HG03457 (cell line): Measurements from ENCODE around the gene NREP.
"Not testable (repeated sequence)": the region's sequence is repeated elsewhere in the genome, so short reads cannot be mapped to it uniquely, and the experiment has no call there.

Source experiments
- ATAC-seq: cut with Tn5 transposase; IDR thresholded peaks from one replicate; pipeline ENCODE4 v1.9.1; 2021; ENCODE audit warnings: moderate number of reproducible peaks; ENCODE audit not compliant: unreplicated experiment

The NREP gene

DNA sequence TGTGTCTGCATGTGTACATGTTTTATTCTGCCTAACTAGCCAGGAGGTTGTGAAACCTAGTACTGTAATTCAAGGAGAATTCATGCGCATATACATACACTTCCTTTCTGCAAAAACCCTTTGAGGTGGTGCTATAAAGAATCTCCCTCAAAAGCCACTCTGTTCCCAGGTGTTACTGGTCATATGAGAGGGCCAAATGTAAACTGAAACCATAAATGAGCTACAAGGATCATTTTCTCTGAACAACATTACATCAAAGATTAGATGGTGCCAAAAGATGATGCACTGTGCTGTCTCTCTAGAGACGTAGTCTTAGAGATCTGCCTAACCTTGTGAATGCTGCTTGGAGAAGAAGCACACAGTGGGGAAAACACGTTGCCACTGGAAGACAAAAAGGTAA is 15.7 kb downstream of the NREP start:
- peak; percentile 50 for ATAC-seq

DNA sequence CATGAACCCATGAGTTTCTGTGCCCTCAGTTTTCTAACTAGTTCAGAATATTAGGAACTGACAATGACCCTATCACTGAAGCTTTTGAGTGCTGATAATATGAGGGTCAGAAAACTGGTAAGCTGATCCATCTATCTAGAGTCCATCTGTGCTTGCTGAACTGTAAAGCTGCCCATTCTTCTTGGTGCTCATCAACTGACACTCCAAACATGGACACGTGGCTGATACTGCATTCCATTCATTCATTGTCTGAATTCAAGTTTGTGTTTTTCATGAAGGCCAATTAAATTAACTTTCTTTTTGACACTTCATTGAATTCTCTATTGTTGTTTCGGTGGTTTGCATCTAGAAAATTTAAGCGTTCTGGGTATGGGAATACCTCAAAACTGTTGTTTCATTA is 17.6 kb downstream of the NREP start:
- ATAC-seq: no peak

- ATAC-seq: no peak
Measured at GRCh38 chr5:111738118-111738517, 18.9 kb downstream of the NREP start.

- no peak for ATAC-seq
Measured at GRCh38 chr5:111737716-111738115, 19.3 kb downstream of the NREP start.

DNA sequence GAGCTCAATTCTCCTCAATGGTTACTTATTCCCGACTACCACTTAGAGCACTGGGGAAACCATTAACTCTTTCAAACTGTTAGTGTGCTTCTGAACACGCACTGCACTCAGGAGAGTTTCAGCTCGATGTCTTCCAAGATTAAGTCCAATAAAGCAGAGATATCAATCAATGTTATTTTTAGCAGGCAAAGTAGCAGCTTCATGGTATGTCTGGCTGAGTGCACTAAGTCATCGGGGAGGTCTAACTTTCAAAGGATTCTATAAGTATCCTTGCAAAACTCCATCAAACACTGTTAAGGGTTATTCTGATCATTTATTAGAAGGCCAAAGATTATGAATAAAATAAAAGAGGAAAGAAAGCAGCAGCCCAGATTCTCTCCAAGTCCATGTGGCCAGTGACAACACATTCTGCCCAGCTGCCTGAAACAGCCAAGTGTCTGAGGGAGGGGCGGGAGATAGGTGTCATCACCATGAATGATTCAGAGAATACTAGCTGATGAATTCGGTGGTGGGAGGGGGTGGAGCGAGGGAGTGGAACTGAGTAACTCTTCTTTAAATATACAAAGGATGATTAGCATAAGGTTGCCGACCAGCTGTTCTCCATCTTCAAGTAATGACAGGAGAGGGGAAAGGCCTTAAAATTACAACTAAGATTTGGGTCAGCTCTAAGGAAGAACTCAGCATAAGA is 21.3 kb downstream of the NREP start:
- no peak for ATAC-seq

- ATAC-seq: no peak
Measured at GRCh38 chr5:111734597-111734996, 22.4 kb downstream of the NREP start.

DNA sequence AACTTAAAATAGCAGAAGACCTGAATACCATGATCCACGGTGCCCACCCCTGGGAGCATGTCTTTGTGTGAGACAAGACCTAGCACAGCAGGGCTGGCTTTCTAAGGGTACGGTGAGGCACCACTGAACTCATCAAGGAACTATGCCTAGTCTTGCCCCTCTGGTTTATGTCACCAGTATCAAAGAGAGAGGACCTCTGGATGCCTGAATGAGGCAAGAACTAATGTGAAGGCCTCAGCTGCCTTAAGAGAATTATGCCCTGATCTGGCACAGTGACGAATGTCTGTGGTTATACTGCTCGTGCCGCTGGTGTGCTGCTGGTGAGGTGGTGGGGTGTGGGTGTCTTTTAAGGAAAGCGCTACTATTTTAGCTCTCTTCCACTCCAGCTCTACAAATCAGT is 23.0 kb downstream of the NREP start:
- no peak for ATAC-seq

GRCh38 chr5:111733571-111733970 is 23.4 kb downstream of the NREP start:
- no peak for ATAC-seq

DNA sequence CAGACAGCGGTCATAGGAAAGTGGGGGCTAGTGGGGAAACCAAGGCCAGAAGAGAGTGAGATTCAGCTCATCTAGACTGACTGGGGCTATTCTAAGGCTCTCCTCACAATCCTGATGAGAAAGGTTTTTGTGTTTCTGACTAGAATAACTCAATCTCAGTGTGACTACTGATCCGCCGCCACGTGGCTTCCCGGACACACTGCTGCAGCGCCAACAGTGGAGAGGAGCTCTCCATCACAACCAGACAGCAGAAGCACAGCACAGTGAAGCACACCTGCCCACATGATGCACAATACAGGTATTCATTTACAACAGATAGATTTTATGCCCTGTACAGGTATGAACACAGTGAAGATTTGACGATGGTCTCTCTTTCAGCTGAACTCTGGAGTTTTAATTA is 25.4 kb downstream of the NREP start:
- ATAC-seq: no peak

DNA sequence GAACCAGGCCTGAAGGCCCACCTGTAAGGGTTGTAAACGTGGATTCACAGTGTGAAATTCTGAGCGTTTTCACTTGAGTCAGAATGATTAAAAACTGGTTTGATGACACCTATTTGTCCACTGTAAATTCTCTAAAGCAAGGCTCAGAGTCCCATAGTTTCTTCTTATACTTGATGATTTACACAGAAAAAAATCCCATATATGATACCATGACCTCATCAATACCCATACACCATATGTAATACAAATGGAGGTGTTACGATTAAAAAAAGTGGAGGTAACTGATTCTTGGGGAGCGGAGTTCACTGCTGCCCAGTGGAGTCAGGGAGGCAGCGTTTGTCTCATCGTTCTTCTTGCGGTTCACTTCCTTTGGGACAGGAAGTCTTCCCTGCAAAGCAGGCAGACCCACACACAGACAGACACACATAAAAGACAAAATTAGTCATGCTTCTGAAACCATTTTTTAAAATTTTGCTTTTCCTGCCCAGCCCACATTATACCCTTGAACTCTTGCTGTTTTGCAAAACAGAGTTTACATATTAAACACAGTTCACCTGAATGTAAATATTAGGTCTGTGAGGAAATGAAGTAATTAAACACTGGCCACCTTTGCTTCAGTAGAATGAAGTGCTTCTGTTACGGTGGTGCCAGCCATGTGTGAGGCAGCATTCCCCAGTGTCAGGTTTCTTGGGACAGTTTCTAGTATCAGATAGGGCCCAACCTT is 26.2 kb downstream of the NREP start:
- ATAC-seq: no peak

DNA sequence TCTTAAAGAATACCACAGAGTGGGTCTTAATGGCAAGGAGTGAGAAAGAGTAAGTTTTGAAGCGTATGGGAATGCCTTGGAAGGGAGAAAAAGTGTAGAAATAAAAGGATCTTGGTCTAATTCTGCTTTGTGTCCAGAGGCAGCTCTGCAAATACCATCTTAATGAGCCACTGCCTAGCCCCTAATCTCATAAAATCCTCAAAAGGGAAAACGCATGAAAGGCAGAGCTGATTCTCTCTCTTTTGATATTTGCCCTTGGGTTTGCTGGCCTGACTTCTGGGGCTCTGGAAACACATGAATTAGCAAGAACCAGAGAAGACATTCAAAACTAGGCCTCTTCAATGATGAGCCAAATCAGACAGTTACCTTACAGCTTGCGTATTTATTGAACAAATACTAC is 28.1 kb downstream of the NREP start:
- ATAC-seq: no peak

GRCh38 chr5:111726986-111727385 is 30.0 kb downstream of the NREP start:
- ATAC-seq: no peak

GRCh38 chr5:111722140-111722539 is 34.9 kb downstream of the NREP start:
- ATAC-seq: no peak

- ATAC-seq: no peak
Measured at GRCh38 chr5:111720333-111720890, 36.6 kb downstream of the NREP start.

DNA sequence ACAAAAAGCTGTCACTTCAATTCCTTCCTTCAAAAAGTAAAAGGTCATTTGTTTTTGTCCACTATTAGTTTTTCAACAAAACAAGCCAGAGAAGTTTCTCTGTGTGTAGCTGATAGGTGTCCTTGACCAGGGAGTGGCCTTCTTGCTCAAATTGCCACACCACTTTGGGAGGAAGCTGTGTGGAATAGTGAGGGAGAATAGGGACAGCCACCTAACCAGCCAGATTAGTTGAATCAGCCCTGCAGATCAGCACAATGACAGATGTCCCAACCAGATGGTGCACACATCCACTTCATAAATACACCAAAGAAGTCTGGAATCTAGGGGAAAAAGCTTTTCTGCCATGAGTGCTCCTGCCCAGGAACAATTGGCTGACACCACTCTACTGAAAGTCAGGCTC is 37.2 kb downstream of the NREP start:
- no peak for ATAC-seq

- ATAC-seq: not testable (repeated sequence)
Measured at GRCh38 chr5:111716789-111717188, 40.2 kb downstream of the NREP start.

GRCh38 chr5:111707630-111708164 is 49.3 kb downstream of the NREP start:
- no peak for ATAC-seq

GRCh38 chr5:111706345-111706744 is 50.6 kb downstream of the NREP start:
- ATAC-seq: no peak

DNA sequence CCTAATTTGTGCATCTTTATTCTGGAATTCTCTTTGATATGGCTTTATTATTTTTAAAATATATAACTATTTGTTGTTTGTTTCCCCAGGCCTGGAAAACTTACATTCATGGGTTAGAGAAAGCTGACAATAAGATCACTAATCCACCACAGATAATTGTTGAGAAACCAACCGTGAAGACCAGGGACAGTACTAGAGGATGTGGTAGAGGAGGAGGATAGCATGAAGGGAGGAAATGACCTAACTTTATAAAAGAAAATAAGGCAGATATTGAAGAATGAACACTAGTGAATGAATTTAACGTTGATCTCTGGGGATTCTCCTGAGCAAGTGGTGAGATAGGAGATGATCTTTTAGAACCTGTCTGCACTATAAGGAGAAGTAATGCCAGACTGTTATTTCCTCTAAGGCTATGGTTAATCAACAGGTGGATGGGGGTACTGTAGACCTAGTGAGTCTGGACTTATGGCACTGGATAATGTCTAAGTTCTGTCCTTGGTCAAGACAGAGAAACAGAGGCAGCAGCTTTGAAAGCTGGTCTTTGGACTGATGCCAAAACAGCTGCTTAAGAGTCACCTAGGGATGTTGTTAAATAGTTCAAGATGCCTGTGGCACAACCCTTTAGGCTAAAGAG is 52.4 kb downstream of the NREP start:
- ATAC-seq: no peak

- peak; percentile 95 for ATAC-seq
Measured at GRCh38 chr5:111703662-111704061, 53.3 kb downstream of the NREP start.

DNA sequence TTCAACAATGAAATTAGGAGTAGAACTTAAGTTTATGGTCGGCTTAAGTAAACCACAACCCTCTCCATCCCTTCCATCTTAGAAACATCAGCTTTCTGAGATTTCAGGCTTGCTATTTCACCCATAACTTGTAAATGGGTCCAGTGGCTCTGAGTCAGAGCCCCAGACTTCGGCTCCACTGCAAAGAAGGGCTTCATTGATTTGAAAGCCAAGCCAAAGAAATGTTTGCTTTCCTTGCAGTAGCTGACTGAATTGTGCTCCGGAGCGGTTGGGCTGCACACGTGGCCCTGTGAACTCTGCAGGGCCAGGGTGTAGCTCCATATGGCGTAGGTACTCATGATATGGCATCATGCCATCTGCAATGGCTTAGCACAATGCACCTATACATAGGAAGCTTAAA is 57.0 kb downstream of the NREP start:
- ATAC-seq: no peak

GRCh38 chr5:111699324-111699723 is 57.7 kb downstream of the NREP start:
- no peak for ATAC-seq
